Femur (tissue), 1 donor: ENCODE results near the gene RAD51AP2.
"Not testable (repeated sequence)": the region's sequence is repeated elsewhere in the genome, so short reads cannot be mapped to it uniquely, and the experiment has no call there.

Source experiments
- DNase-seq: peaks from one replicate; pipeline ENCODE4 v3.0.0-alpha.2; 2017

The RAD51AP2 gene

DNA sequence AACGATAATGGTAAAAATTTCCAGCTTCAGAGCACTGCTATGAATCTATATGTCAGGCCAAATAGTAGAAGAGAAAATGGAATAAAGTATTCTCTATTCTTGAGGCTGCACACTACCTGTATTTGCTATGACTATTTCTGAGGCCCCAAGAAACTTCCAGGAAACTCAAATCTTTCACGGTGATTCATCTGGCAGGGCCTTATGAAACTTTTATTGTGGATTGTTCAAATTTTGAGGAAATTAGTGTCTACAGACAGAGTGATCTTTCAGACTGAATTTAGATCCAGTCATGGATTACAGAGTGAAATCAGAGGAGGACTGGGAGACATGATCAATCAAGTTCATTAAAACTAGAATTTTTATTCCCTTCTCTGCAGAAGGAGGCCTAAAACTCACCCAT is 18.2 kb upstream of the RAD51AP2 start:
- no peak for DNase-seq

DNA sequence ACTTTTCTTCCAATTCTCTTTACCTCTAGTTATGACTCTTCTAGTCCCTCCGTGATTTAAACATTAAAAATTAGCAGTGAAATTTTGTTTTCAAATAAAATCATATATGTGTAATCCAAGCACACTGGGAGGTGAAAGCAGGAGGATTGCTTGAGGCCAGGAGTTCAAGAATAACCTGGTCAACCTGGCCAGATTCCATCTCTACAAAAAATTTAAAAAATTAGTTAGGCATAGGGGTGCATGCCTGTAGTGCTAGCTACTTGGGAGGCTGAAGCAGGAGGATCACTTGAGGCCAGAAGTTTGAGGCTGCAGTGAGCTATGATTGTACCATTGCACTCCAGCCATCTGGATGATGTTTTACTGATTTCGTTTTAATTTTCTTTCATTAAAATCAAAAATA is 15.3 kb upstream of the RAD51AP2 start:
- DNase-seq: no peak

DNA sequence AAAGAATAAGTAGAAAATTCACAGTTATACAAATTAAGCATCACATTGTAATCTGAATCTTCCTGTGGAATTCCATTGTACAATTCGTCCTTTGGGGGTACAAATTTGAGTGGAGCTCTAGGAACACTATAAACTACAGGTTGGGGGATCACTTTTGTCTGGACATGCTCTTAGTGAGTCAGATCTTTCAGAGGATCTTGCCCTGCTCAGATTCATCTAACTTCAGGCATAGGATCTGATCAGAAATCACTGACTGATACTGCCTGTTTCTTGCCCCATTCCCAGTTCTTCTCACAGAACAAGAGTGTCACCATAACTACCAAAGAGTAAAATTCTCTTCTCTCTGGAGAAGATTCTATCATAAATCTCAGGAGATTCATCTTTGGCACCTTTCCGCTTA is 11.5 kb upstream of the RAD51AP2 start:
- no peak for DNase-seq

DNA sequence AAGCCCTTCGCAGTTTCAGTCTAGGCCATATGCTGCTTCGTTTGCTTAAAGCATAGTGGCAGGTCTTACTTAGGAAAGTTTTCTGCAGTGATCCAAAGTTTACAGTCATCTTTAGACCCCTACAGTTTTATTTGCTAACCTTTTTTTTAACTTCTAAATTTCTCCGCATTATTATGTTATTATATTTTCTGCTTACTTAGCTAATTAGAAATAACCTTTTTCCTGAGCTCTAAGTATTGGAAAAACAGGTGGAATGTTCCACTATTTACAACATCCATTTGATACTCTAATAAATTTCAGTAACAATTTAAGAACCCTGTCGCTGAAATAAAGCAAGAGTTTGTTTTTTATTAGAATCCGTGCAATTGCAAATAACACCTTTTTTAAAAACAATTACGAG is 4.1 kb upstream of the RAD51AP2 start:
- DNase-seq: no peak

DNA sequence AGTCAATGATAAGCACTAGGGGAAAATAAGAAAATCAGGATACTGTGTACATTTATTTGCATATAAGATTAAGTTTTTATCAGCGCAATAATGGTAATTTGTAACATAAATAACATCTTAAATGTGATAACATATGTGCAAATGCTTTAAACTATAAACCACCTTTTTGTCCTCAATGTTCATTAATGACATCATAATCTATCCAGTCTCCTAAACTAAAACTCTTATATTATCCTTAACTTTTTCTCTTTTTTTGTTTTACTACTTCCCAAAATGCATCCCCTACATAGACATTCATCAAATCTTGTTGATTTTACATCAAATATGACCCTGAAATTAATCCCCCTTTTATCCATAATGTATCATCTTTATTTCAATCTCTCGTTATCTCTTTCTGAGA is 3.4 kb upstream of the RAD51AP2 start:
- no peak for DNase-seq

DNA sequence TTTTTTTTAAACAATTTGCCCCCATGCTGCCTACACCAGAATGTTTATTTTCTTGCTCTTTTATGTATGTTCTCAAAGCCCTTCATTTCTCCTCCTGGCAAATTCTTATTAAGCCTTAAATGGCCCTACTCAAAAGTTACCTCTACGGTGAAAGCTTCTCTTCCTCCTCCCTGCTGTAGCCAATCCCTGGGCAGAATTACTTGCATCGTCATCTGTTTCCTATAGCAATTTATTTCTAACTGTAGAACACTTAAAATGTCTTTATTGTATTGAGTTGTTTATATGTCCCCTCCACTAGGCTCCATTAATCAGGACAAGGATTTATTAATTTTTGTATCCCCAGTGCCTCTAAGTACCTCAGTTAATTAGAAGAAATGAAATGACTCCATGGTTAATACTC is 2.5 kb upstream of the RAD51AP2 start:
- DNase-seq: no peak

DNA sequence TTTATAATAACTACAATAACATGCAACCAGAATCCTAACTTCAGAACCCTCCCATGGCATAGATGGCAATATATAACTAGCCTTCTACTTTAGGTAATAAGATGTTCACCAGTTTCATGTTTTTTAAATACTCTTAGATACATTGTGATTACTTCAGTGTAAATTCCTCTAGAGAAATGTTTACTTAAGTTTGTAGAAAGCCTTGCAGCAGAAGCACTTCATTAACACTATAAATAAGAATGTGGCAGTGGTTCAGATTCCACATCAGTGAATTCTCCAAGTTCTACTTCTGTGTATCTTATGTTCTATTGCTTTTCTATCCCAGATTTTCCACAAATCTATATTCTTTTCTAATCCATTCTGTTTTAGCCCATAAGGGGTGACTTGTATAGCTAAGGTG is 1.2 kb upstream of the RAD51AP2 start:
- no peak for DNase-seq

DNA sequence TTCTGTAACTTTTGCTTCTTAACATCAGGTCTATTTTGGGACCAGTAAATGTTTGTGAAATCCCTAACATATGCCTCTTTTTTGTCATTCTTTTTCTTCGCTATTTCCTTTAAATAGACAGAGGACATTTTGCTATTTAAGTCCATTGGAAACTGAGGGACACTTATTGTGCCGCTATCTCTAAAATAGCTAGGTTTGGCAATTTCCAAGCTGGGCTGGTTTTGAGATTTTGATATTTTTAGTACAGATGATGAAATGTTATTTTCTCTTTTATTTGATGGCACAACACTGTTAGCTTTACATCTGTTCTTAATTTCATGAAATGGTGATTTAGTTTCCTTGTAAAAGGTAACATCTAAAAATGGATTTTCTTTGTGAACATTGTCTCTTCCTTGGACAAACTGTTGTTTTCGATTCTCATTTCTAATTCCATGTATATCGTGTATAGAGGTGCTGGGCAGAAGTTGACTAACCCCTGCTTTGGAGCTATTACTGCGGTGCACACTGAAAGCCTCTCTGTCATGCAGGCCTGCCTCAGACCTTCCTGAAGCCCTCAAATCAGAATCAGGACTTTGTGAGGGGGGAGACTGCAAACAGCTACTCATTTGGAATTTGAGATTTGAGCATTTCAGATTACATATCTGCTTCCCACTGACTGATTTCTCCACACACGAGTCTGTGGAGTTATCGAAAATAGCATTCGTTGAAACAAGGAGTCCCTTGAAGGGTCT is 594 bp downstream of the RAD51AP2 start:
- no peak for DNase-seq

DNA sequence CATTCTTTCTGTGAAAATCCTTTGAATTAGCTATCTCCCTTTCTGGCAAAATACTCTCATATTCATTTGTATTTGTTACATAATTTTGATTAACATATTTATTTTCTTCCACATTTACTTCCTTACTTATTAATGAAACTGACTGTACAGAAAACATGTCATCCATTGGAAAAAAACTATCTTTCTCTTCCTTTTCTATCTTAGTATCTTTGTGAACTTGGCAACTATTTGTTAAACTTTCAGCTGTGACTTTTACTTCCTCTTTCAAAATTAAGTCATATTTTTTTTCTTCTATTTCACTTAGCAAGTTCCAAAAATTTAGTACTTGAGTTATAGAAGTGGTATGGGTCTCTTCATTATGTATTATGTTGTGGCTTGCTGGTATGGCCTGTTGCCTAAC is 2.6 kb downstream of the RAD51AP2 start:
- no peak for DNase-seq

DNA sequence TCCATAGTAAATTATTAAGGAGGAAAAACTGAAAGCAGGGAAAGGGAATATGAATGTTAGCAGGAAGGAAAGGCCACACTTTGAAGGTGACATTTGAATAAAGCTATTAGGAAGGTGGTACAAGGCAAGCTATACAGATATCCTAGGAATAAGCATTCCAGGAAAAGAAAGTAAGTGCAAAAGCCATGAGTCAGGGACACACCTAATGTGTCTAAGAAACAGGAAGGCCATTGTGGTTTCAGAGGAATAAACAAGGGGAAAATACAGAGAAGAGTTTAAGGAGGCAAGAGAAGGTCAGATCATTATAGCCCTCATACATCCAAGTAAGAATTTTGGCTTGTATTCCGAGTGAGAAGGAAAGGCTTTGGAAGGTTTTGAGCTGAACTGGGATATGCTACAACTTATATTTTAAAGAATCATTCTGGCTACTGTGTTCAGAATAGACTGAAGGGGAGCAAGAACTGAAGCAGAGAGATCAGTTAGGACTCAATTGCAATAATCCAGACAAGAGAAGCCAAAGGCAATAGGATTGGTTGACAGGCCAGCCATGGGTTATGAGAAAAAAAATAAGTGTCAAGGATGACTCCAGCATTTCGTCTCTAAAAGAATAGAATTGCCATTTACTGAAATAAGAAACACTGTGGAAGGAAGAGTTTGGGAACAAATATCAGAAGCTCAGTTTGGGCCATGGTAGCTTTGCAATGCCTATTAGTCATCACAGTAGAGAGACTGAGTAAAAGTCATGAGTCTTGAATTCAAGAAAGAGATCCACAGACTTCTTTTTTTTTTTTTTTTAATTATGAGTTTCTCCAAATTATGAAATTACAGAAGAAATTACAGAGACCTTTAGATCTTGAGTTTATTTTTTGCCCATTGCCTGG is 11.3 kb downstream of the RAD51AP2 start:
- DNase-seq: no peak

DNA sequence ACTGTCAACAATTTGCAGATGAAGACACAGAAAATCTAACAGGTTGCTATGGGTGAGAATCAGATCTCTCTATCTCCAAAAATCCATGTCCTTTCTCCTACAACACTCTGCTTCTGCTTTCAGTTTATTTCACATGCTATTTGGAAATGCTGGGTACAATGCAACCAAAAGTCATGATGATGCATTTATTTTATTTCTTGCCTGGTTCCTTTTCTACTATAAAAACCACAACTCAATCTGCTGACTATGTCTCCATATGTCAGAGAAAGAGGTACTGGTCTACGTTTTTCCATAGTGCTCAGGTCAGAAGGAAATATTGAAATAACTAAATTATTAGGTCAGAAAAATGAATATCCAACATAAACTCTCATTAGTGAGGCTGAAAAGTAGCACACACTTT is 20.5 kb downstream of the RAD51AP2 start:
- no peak for DNase-seq

DNA sequence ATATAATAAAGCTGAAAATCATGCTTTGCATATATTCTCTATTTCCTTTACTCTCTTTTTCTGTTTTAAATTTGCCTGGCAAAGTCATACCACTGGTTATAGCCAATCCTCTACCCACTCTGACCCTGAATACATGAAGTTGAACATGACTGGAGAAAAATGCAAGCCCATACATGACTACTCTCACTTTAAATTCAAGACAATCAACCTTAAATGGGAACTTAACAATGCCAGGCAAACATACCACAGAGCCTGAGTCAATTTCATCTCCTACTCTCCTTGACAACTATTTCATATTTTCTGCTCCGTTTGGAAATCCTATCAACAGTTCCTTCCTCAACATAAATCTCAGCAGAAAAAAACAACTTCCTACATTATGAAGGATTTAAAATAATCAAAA is 22.6 kb downstream of the RAD51AP2 start:
- no peak for DNase-seq

DNA sequence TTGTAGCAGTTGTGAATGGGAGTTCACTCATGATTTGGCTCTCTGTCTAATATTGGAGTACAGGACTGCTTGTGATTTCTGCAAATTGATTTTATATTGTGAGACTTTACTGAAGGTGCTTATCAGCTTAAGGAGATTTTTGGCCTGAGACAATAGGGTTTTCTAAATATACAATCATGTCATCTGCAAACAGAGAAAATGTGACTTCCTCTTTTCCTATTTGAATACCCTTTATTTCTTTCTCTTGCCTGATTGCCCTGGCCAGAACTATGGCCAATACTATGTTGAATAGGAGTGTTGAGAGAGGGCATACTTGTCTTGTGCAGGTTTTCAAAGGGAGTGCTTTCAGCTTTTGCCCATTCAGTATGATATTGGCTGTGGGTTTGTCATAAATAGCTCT is 28.1 kb downstream of the RAD51AP2 start:
- not testable (repeated sequence) for DNase-seq

DNA sequence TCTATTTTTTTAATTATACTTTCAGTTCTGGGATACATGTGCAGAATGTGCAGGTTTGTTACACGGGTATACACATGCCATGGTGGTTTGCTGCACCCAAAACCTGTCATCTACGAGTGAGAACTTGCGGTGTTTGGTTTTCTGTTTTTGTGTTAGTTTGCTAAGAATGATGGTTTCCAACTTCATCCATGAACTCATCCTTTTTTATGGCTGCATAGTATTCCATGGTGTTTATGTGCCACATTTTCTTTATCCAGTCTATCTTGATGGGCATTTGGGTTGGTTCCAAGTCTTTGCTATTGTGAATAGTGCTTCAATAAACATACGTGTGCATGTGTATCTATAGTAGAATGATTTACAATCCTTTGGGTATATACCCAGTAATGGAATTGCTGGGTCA is 29.6 kb downstream of the RAD51AP2 start:
- DNase-seq: not testable (repeated sequence)

DNA sequence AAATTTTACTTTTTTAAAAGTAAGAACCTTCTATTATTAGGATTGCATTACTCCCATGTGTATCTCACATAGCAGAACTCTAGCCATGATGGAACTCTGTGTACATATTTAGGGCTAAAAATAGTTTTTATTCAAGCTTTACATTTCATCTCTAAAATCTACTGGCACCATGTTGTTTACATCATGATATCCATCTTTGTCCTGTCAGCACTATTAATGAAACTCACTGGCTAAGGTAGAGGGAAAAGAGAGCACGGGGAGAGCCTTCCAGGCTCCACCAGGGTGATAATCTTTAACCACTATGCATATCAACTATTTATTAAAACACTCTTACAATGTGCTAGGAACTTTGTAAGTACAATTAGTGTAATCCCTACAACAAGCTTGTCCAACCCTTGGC is 34.7 kb downstream of the RAD51AP2 start:
- no peak for DNase-seq

DNA sequence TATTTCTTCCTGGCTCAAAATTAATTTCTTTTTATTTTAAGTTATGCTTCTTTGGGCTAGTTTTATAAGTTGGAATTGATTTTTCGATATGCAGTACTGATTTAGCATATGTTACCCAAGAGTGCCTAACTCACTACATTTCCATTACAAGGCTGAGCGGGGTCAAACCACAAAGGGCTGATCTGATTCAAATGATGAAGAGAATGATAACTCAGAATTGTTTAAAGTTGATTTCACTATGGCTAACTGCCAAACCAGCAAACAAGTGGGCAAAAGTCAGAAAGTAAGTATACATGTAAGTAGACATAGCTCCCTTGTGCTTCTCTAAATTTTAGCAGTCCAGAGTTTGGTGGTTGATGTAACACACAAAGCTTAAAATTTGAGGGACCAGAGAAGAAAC is 35.6 kb downstream of the RAD51AP2 start:
- no peak for DNase-seq

DNA sequence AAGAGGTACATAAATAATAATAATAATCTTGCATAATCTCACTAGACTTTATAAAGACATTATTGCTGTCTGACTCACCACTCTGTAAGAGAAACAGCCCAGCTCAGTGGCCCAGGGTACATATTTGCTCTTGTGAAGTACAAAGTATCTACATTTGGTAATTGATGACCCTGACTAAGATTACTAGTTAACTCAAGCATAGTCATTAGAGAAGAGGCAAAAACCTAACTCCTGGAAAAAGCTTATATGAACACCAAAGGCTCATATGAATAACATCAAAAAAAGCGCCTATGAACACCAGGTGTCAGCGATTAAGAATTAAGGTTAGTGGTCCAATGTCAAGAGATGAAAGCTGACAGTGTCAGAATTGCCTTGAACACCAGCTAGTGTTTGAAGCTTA is 38.4 kb downstream of the RAD51AP2 start:
- no peak for DNase-seq

DNA sequence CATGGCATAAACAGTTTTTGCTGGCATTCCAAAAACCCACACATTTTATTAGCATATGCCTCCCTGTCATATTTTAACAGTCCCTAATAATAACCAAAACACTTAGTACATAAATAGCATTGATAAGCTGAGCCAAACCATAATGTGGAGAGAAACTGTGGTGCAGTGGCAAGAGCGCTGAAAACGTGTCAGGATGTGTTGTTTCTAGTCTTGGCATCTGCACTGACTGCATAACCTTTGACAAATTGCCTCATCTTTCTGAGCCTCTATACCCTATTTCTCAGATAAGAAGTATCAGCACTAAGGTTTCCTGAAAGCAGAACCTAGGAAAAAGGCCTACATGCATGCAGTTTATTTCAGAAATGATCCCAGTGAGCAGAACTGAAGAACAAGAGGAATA is 41.4 kb downstream of the RAD51AP2 start:
- no peak for DNase-seq

DNA sequence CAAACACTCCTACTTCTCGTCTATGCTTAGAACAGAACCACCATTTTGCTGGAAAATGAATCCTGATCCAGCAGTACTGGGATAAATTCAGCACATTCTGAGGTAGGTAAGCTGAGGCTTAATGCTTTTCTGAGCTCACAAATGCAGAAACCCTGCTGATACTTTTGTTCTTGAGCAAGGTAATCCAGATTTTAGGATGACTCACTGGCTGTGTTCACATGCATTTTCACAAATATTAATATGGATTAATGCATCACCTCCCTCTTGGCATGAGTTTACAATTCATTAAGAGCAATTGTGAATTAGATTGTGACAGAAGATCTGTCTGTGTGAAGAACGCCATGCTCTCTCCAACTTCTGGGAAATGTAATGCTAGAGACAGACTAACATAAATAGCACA is 42.2 kb downstream of the RAD51AP2 start:
- DNase-seq: no peak

DNA sequence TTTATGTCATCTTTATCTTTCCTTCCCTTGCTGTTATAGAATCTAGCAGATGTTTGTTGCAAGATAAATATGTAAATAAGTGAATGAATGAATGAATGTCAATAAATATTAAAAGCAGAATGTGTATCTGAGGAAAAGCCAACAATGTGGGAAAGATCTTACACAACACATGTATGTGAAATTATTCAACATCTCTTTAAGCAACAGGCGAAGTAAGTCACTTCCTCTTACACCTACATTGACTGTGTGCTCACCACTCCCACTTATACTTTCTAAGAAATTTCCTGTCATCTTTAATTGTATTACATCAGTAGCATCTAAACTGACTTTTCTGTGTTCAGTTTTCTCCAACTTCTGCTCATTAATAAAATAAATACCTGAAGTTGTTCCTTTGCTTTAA is 43.0 kb downstream of the RAD51AP2 start:
- no peak for DNase-seq

DNA sequence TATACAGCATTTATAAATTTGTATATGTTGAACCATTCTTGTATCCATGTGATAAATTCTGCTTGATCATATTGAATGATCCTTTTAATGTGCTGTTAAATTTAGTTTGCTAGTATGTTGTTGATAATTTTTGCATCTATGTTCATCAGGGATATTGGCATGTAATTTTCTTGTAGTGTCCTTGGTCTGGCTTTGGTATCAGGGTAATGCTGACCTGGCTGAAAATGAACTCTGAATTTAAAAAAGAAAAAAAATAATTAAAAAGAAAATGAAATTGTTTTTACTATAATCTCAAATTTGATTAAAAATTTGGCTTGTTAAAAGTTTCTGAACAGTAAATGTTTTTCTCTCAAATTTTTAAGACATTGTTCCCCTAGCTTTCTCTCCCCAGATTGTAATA is 46.3 kb downstream of the RAD51AP2 start:
- no peak for DNase-seq

DNA sequence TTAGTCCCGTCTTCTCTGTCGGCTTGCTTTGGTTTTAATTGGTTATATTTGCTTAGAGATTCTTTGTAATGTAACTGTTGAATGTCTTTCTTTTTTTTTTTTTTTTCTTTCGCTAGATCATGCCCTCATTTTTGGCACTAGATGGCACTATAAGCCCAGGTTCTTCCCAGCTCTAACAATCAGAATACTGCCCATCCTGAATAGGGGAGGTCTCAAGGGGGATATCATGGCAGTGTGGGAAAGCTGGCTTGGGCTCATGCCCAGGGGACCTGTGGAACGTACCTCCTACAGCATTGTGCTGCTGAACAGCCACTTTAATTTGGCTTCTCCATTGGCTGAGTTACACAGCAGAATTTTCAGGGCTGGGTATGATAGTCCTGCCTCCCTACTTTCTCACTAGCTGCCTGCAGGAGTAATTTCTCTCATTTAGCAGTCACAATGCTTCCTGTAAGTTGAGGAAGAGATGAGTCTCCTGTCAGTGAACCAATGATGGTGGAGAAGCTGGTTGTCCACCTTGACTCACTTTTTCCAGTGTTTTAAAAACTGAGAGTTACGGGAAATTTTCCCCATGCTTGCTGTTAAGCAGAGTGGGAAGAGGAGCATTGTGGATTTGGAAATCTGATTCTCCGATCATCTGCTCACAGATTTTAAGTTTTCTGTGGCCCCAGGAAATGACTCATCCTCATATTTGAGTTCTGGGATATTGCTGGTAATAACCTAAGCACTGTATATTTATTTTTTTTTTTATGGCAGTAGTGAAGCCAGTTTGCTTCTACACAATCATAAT is 47.2 kb downstream of the RAD51AP2 start:
- no peak for DNase-seq

DNA sequence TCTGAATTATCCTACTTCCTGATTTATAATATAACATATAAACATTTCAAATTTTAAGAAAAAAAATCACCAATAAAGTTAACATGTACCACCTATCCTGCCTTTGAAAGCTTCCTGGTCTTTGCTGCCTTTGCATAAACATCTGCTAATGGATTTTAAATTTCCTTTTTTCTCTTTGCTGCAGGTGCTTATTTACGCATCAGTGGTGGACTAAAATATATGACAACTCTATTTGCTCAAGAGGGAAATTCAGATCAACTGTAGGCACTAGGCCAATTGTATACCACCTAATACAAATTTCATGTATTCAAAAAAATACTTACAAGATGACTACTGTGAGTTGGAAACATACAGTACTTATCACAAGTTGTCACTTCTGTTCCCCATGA is 57.2 kb downstream of the RAD51AP2 start:
- DNase-seq: no peak
